Keratinocyte (primary cell): ENCODE data around the gene PAPSS2. TPM values are rescaled to one million over a fixed set of nuclear protein-coding genes. Genes with fewer than 3 reads are reported as not detected.

ENCODE experiments used
- DNase-seq: peaks from one replicate; pipeline ENCODE4 v3.0.0-alpha.2; 2011; ENCODE audit warnings: low read depth, missing footprints, low spot score
- FAIRE-seq: peaks from 2 replicates; lab custom pipeline; 2011; peaks lifted over from hg19 to GRCh38; lab: Jason Lieb, UNC
- H2AFZ ChIP-seq: 2 replicates; pipeline ENCODE4 v1.6.0; 2012; ENCODE audit warnings: low read length, control low read depth, inconsistent platforms; ENCODE audit not compliant: control insufficient read depth
- H3K27ac ChIP-seq: 2 replicates; pipeline ENCODE4 v1.5.1; 2011; ENCODE audit warnings: low read length; ENCODE audit not compliant: control insufficient read depth, insufficient read depth
- H3K27me3 ChIP-seq: 3 replicates; pipeline ENCODE4 v1.6.0; 2011; ENCODE audit warnings: low read length; ENCODE audit not compliant: control insufficient read depth, insufficient read depth; ENCODE audit errors: extremely low read depth
- H3K36me3 ChIP-seq, 2 experiments: 2 replicates in 1 of 2; 3 replicates in 1 of 2; pipeline ENCODE4 v1.5.1; 2011; ENCODE audit warnings: low read length in 2 of 2, mild to moderate bottlenecking in 1 of 2; ENCODE audit not compliant: control insufficient read depth in 2 of 2, insufficient read depth in 2 of 2; ENCODE audit errors: extremely low read depth in 1 of 2
- H3K4me1 ChIP-seq: 3 replicates; pipeline ENCODE4 v1.5.1; 2011; ENCODE audit warnings: low read length; ENCODE audit not compliant: control insufficient read depth, insufficient read depth; ENCODE audit errors: extremely low read depth
- H3K4me2 ChIP-seq: 3 replicates; pipeline ENCODE4 v1.6.0; 2011; ENCODE audit warnings: low read depth, low read length; ENCODE audit not compliant: control insufficient read depth, insufficient read depth; ENCODE audit errors: extremely low read depth
- H3K4me3 ChIP-seq, 3 experiments: fragments of 200-600 bp in 1 of 3; sonication (generic) in 1 of 3; 2 replicates in 2 of 3; 3 replicates in 1 of 3; pipeline ENCODE4 v1.5.1; 2011 to 2016; ENCODE audit warnings: low read length in 3 of 3, mild to moderate bottlenecking in 3 of 3, control low read depth in 2 of 3, inconsistent platforms in 1 of 3, low read depth in 1 of 3, mixed read lengths in 1 of 3, mixed run types in 1 of 3, moderate library complexity in 1 of 3; ENCODE audit not compliant: control insufficient read depth in 2 of 3, insufficient read depth in 2 of 3; ENCODE audit errors: extremely low read depth in 1 of 3
- H3K79me2 ChIP-seq: 2 replicates; pipeline ENCODE4 v1.6.0; 2012; ENCODE audit warnings: low read length; ENCODE audit not compliant: control insufficient read depth, insufficient read depth
- H3K9ac ChIP-seq: 3 replicates; pipeline ENCODE4 v1.6.0; 2011; ENCODE audit warnings: low read length; ENCODE audit not compliant: control insufficient read depth, insufficient read depth; ENCODE audit errors: extremely low read depth
- H3K9me1 ChIP-seq: 3 replicates; pipeline ENCODE4 v1.6.0; 2011; ENCODE audit warnings: low read length; ENCODE audit not compliant: control insufficient read depth, insufficient read depth; ENCODE audit errors: extremely low read depth
- H3K9me3 ChIP-seq: 2 replicates; pipeline ENCODE4 v1.5.1; 2012; ENCODE audit warnings: low read depth, low read length; ENCODE audit not compliant: control insufficient read depth
- H4K20me1 ChIP-seq: 3 replicates; pipeline ENCODE4 v1.6.0; 2011; ENCODE audit warnings: low read length; ENCODE audit not compliant: control insufficient read depth, insufficient read depth; ENCODE audit errors: extremely low read depth
- CTCF ChIP-seq, 3 experiments: IDR thresholded peaks in 1 of 3; conservative IDR thresholded peaks in 1 of 3; optimal IDR thresholded peaks in 1 of 3; 2 replicates in 2 of 3; 3 replicates in 1 of 3; pipeline versions ENCODE3 to v1.5.1; 2011; ENCODE audit warnings: low read length in 3 of 3, mild to moderate bottlenecking in 3 of 3, moderate library complexity in 2 of 3, control low read depth in 1 of 3, inconsistent platforms in 1 of 3; ENCODE audit not compliant: insufficient read depth in 2 of 3; ENCODE audit errors: extremely low read depth in 1 of 3
- EZH2 ChIP-seq: IDR thresholded peaks from one replicate; pipeline ENCODE4 v1.6.1; 2012; ENCODE audit warnings: inconsistent platforms, mild to moderate bottlenecking, low read length, moderate library complexity
- dilution Hi-C: fragments of 300-500 bp; cut with MboI; formaldehyde crosslinking; loops from one replicate; pipeline ENCODE4 v1.7.0; 2020; ENCODE audit warnings: low sequenced_read_pairs; ENCODE audit not compliant: extremely low pct_ligation_motif_present
- polyA plus RNA-seq, 5 experiments: library from polyadenylated mRNA; depleted of rRNA in 3 of 5; stranded (reverse) in 3 of 5; stranded (forward) in 1 of 5; unstranded in 1 of 5; fragments of >200 nt; gene quantifications; 1 replicate in 1 of 5; 2 replicates in 3 of 5; 3 replicates in 1 of 5; pipeline versions ENCODE4 v1.2.1 to v1.2.3, GENCODE V29; 2011 to 2012; ENCODE audit warnings: missing spikeins in 2 of 5, low read depth in 1 of 5, low replicate concordance in 1 of 5

Gene PAPSS2
- polyA plus RNA-seq, 1 donor (not counting 4 experiments of a cell fraction or from before 2014, with no cell fraction given), result 1.1 TPM

GRCh38 chr10:87692956-87693484, 33.3 kb downstream of the PAPSS2 start:
- no peaks in the 10 kb centered on the region for H4K20me1 ChIP-seq
- no peak for FAIRE-seq

GRCh38 chr10:87694011-87694794, 34.5 kb downstream of the PAPSS2 start:
- FAIRE-seq (no peak), DNase-seq (no peak)
- dilution Hi-C loops, result no loop called here
- H3K27me3 ChIP-seq, result peaks cover 9% of the 10 kb centered on the region
- no peaks in the 10 kb centered on the region for H4K20me1 ChIP-seq
- H3K27ac ChIP-seq, result no peak overlapping the region
- H3K9me1 ChIP-seq, result no peaks in the 10 kb centered on the region
- H3K9me3 ChIP-seq, result no peaks in the 10 kb centered on the region
- no peak overlapping the region for H3K4me3 ChIP-seq
- no peaks in the 10 kb centered on the region for H3K79me2 ChIP-seq
- no peak overlapping the region for H3K4me2 ChIP-seq
- no peak overlapping the region for H2AFZ ChIP-seq
- peaks cover 11% of the 10 kb centered on the region for H3K4me1 ChIP-seq
- no peak for TF ChIP-seq EZH2
- no peak for TF ChIP-seq CTCF (optimal IDR thresholded peaks at IDR 0.05 in 1 of 3, IDR thresholded peaks at IDR 0.05 in 1 of 3, conservative IDR thresholded peaks at IDR 0.05 in 1 of 3; ENCODE audit: extremely low read depth in 1 of 3, insufficient read depth in 2 of 3, low read length in 3 of 3)
- H3K36me3 ChIP-seq, result no peaks in the 10 kb centered on the region
- H3K9ac ChIP-seq, result no peak overlapping the region

More at GRCh38 chr10:87692956-87693484, 33.3 kb downstream of the PAPSS2 start:
- Histone ChIP-seq H3K27ac (no peak overlapping the region), H3K9ac (no peak overlapping the region), H3K4me1 (peaks cover 11% of the 10 kb centered on the region), H3K9me1 (no peaks in the 10 kb centered on the region), H3K27me3 (peaks cover 6% of the 10 kb centered on the region), H2AFZ (no peak overlapping the region), H3K79me2 (no peaks in the 10 kb centered on the region), H3K36me3 (no peaks in the 10 kb centered on the region), H3K4me3 (no peak overlapping the region), H3K4me2 (no peak overlapping the region), H3K9me3 (no peaks in the 10 kb centered on the region)
- dilution Hi-C loops, result no loop called here
- TF ChIP-seq EZH2, result no peak
- TF ChIP-seq CTCF (optimal IDR thresholded peaks at IDR 0.05 in 1 of 3, IDR thresholded peaks at IDR 0.05 in 1 of 3, conservative IDR thresholded peaks at IDR 0.05 in 1 of 3; ENCODE audit: extremely low read depth in 1 of 3, insufficient read depth in 2 of 3, low read length in 3 of 3), result no peak
- DNase-seq, result no peak
